Activated CD8-positive, alpha-beta T cell treated with anti-CD3 and anti-CD28 coated beads for 36 hours (primary cell): ENCODE measurements around the gene MSN. TPM values are rescaled to one million over a fixed set of nuclear protein-coding genes. Genes with fewer than 3 reads are reported as not detected.
"Not testable (repeated sequence)": the region's sequence is repeated elsewhere in the genome, so short reads cannot be mapped to it uniquely, and the experiment has no call there.

Experiments
- ATAC-seq: fragments of 200-7000 bp; cut with Tn5 transposase; one replicate; pipeline ENCODE4 v1.10.0; 2021; ENCODE audit warnings: mild to moderate bottlenecking, moderate library complexity
- CTCF ChIA-PET: fragments of 350-600 bp; sonication (Branson Sonifier 250); formaldehyde crosslinking; loops from one replicate; lab custom pipeline; 2021; ENCODE audit warnings: antibody characterized with exemption; lab: Charles Lee
- POLR2A ChIA-PET: fragments of 350-600 bp; sonication (Branson Sonifier 250); formaldehyde crosslinking; loops from one replicate; lab custom pipeline; 2021; ENCODE audit warnings: antibody characterized with exemption; lab: Charles Lee
- DNase-seq: peaks from one replicate; pipeline ENCODE4 v3.0.0-alpha.2; 2020
- H3K27ac Mint-ChIP-seq: one replicate; pipeline ENCODE4 v1.8.0; 2021; ENCODE audit warnings: mild to moderate bottlenecking, mixed read lengths
- H3K27me3 Mint-ChIP-seq: one replicate; pipeline ENCODE4 v1.8.0; 2021; ENCODE audit warnings: mixed read lengths
- H3K36me3 Mint-ChIP-seq: one replicate; pipeline ENCODE4 v1.8.0; 2021; ENCODE audit warnings: low read depth, mixed read lengths
- H3K4me1 Mint-ChIP-seq: one replicate; pipeline ENCODE4 v1.8.0; 2021; ENCODE audit warnings: low read depth, mixed read lengths
- H3K4me3 Mint-ChIP-seq: one replicate; pipeline ENCODE4 v1.8.0; 2021; ENCODE audit warnings: mild to moderate bottlenecking, moderate library complexity, mixed read lengths
- H3K9me3 Mint-ChIP-seq: one replicate; pipeline ENCODE4 v1.8.0; 2021; ENCODE audit warnings: mixed read lengths
- intact Hi-C: fragments of 100-400 bp; cut with micrococcal nuclease; formaldehyde crosslinking; loops from one replicate; pipeline ENCODE4 v1.10.0; 2022
- total RNA-seq, 2 experiments: library from RNA; stranded (reverse); gene quantifications; one replicate each; pipeline ENCODE4 v1.2.3, GENCODE V29; 2021
- TF ChIP-seq, protein P1 (sequence below): fragments of 200-600 bp; IDR thresholded peaks from one replicate; pipeline ENCODE4 v1.8.0; 2022; ENCODE audit warnings: antibody characterized with exemption, mild to moderate bottlenecking

MSN gene
- total RNA-seq, 2 experiments from 2014 or later, result 426 to 435 TPM

DNA sequence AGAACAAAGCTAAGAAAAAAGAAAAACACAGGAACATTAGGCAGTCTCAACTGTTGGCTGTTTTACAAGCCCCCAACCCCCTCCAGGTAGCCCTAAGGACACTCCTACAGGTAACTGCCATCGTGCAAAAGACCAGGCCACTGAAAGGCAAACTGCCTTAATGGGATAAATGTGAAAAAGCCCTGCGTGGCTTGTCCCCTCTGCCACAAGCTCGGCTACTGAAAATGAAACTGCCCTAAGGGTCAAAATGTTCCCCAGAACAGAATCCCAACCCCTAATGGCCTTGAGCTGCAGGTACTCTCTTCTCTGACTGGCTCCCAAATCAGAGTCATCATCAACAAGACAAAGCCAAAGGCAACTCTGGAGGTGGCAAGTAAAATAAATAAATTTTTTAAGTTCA is 84.8 kb downstream of the MSN start:
- H3K27ac Mint-ChIP-seq, result no peak overlapping the region
- ATAC-seq (no peak), DNase-seq (no peak)
- peaks cover 61% of the 10 kb centered on the region for H3K4me1 Mint-ChIP-seq
- intact Hi-C loops, result no loop called here
- H3K36me3 Mint-ChIP-seq, result peaks cover 4% of the 10 kb centered on the region
- TF ChIP-seq, protein P1, sequence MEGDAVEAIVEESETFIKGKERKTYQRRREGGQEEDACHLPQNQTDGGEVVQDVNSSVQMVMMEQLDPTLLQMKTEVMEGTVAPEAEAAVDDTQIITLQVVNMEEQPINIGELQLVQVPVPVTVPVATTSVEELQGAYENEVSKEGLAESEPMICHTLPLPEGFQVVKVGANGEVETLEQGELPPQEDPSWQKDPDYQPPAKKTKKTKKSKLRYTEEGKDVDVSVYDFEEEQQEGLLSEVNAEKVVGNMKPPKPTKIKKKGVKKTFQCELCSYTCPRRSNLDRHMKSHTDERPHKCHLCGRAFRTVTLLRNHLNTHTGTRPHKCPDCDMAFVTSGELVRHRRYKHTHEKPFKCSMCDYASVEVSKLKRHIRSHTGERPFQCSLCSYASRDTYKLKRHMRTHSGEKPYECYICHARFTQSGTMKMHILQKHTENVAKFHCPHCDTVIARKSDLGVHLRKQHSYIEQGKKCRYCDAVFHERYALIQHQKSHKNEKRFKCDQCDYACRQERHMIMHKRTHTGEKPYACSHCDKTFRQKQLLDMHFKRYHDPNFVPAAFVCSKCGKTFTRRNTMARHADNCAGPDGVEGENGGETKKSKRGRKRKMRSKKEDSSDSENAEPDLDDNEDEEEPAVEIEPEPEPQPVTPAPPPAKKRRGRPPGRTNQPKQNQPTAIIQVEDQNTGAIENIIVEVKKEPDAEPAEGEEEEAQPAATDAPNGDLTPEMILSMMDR, result no peak
- peaks cover 4% of the 10 kb centered on the region for H3K9me3 Mint-ChIP-seq
- no peaks in the 10 kb centered on the region for H3K27me3 Mint-ChIP-seq
- POLR2A ChIA-PET, result interaction anchor here (1.1 kb wide), 1 partner anchor 66 kb away, joined by 3 read pairs; no protein-coding TSS in a partner anchor
- CTCF ChIA-PET, result no interaction called here
- H3K4me3 Mint-ChIP-seq, result no peak overlapping the region

DNA sequence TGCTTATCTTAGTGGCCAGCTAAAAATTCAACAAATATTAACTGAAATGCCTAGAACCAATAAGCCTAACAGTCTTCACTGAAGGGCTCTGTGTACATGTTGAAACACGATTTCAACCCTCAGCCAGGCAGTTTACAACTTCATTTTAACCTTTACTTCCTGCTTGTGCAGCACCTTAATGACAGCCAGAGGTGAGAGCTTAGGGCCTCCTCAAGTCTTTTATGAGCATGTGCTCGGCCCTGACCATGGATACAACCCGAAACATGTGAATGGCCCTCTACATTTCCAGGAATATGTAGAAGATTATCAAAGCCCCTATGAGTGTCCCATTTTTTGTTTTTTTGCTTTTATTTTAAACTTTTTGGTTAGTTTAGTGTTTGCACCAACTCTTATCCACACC is 88.3 kb downstream of the MSN start:
- TF ChIP-seq, protein P1, result no peak
- Mint-ChIP-seq H3K27me3 (no peaks in the 10 kb centered on the region), H3K27ac (no peak overlapping the region), H3K36me3 (peaks cover 4% of the 10 kb centered on the region), H3K4me1 (peaks cover 61% of the 10 kb centered on the region), H3K4me3 (no peak overlapping the region), H3K9me3 (peaks cover 4% of the 10 kb centered on the region)
- ChIA-PET CTCF (interaction anchor here (1.4 kb wide), 1 partner anchor 230 kb away, joined by 4 read pairs; no protein-coding TSS in a partner anchor), POLR2A (no interaction called here)
- DNase-seq (no peak), ATAC-seq (peak; percentile 42)
- intact Hi-C loops, result no loop called here

DNA sequence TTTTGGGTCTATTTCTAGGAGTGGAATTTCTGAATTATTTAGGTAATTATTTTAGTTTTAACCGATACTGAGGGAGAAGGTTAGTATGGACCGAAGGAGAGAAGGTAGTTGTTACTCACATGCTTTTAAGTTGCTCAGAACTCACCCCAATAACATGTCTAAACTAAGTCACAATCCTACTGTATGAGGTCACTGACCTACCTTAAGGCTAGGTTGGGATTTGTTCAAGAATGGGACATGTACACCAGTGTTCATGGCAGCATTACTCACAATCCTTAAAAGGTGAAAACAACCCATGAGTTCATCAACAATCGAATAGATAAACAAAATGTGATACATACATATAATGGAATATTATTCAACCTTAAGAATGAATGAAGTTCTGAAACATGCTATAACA is 90.5 kb downstream of the MSN start:
- intact Hi-C loops, result no loop called here
- no peak overlapping the region for H3K4me3 Mint-ChIP-seq
- H3K4me1 Mint-ChIP-seq, result peaks cover 54% of the 10 kb centered on the region
- POLR2A ChIA-PET, result no interaction called here
- DNase-seq (no peak), ATAC-seq (no peak)
- CTCF ChIA-PET, result no interaction called here
- no peaks in the 10 kb centered on the region for H3K27me3 Mint-ChIP-seq
- no peak overlapping the region for H3K27ac Mint-ChIP-seq
- TF ChIP-seq, protein P1, result no peak
- H3K9me3 Mint-ChIP-seq, result peaks cover 12% of the 10 kb centered on the region
- peaks cover 10% of the 10 kb centered on the region for H3K36me3 Mint-ChIP-seq

DNA sequence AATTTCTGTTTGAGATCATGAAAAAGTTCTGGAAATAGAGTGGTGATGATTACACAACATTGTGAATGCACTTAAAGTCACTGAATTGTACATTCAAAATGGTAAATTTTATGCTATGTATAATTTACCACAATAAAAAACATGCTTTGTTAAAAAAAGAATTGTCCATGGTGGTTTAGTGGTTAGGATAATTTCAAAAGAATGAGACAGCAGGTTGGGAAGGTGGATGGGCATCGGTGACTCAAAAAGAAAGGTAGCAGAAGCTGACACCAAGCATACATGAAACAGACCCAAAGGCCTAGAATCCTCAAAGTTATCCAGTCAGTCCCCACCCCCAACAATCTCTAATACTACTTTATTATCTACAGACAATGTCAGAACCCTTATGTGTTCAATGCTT is 91.1 kb downstream of the MSN start:
- DNase-seq (peak; percentile 13), ATAC-seq (peak; percentile 30)
- TF ChIP-seq, protein P1, result no peak
- H3K36me3 Mint-ChIP-seq, result peaks cover 10% of the 10 kb centered on the region
- peaks cover 59% of the 10 kb centered on the region for H3K4me1 Mint-ChIP-seq
- intact Hi-C loops, result no loop called here
- H3K4me3 Mint-ChIP-seq, result no peak overlapping the region
- ChIA-PET CTCF (no interaction called here), POLR2A (interaction anchor here (0.8 kb wide), 1 partner anchor 63 kb away, joined by 3 read pairs; no protein-coding TSS in a partner anchor)
- H3K27ac Mint-ChIP-seq, result no peak overlapping the region
- peaks cover 12% of the 10 kb centered on the region for H3K9me3 Mint-ChIP-seq
- no peaks in the 10 kb centered on the region for H3K27me3 Mint-ChIP-seq

DNA sequence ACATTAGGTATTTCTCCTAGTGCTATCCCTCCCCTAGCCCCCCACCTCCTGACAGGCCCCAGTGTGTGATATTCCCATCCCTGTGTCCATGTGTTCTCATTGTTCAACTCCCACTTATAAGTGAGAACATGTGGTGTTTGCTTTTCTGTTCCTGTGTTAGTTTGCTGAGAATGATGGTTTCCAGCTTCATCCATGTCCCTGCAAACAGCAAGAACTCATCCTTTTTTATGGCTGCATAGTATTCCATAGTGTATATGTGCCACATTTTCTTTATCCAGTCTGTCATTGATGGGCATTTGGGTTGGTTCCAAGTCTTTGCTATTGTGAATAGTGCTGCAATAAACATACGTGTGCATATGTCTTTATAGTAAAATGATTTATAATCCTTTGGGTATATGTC is 92.1 kb downstream of the MSN start:
- peaks cover 55% of the 10 kb centered on the region for H3K4me1 Mint-ChIP-seq
- H3K36me3 Mint-ChIP-seq, intact Hi-C loops, ATAC-seq, H3K9me3 Mint-ChIP-seq, H3K27me3 Mint-ChIP-seq, DNase-seq, CTCF ChIA-PET, POLR2A ChIA-PET, H3K4me3 Mint-ChIP-seq, H3K27ac Mint-ChIP-seq: not testable (repeated sequence)
